Ishikawa (cell line): ENCODE measurements around the gene HSPB8.

Source experiments
- CEBPB ChIP-seq: IDR thresholded peaks from 2 replicates; pipeline ENCODE4 v1.6.1; 2012
- CREB1 ChIP-seq: IDR thresholded peaks from 2 replicates; pipeline ENCODE4 v1.6.1; 2012; ENCODE audit warnings: low read depth
- EGR1 ChIP-seq: IDR thresholded peaks from 2 replicates; pipeline ENCODE4 v1.6.1; 2012
- EP300 ChIP-seq: IDR thresholded peaks from 2 replicates; pipeline ENCODE4 v1.6.1; 2012; ENCODE audit warnings: borderline replicate concordance
- FOXM1 ChIP-seq: IDR thresholded peaks from 2 replicates; pipeline ENCODE4 v1.6.1; 2012; ENCODE audit warnings: low read depth, borderline replicate concordance
- NFIC ChIP-seq: IDR thresholded peaks from 2 replicates; pipeline ENCODE4 v1.6.1; 2012
- RAD21 ChIP-seq: IDR thresholded peaks from 2 replicates; pipeline ENCODE4 v1.6.1; 2012; ENCODE audit warnings: low read depth
- REST ChIP-seq: IDR thresholded peaks from 2 replicates; pipeline ENCODE4 v1.6.1; 2012; ENCODE audit warnings: low read depth, mild to moderate bottlenecking
- TAF1 ChIP-seq: IDR thresholded peaks from 2 replicates; pipeline ENCODE4 v1.6.1; 2012; ENCODE audit warnings: low read depth, mild to moderate bottlenecking
- TCF12 ChIP-seq: IDR thresholded peaks from 2 replicates; pipeline ENCODE4 v1.6.1; 2012; ENCODE audit warnings: low read depth
- YY1 ChIP-seq: IDR thresholded peaks from 2 replicates; pipeline ENCODE4 v1.6.1; 2012; ENCODE audit warnings: low read depth
- ZBTB7A ChIP-seq: IDR thresholded peaks from 2 replicates; pipeline ENCODE4 v1.6.1; 2012; ENCODE audit warnings: low read depth

GRCh38 chr12:119241049-119241448 lies 62.3 kb downstream of the HSPB8 start:
- TF ChIP-seq TAF1, result no peak
- TF ChIP-seq YY1, result no peak
- TF ChIP-seq RAD21, result no peak
- TF ChIP-seq REST, result no peak
- no peak for TF ChIP-seq CEBPB
- TF ChIP-seq EP300, result no peak
- no peak for TF ChIP-seq CREB1
- no peak for TF ChIP-seq EGR1
- no peak for TF ChIP-seq TCF12
- TF ChIP-seq NFIC, result no peak
- no peak for TF ChIP-seq FOXM1
- no peak for TF ChIP-seq ZBTB7A
